H9 (cell line): ENCODE data around the gene WDR27. TPM values are rescaled to one million over a fixed set of nuclear protein-coding genes. Genes with fewer than 3 reads are reported as not detected.

Experiments used
- DNase-seq: peaks from one replicate; pipeline ENCODE4 v3.0.0-alpha.2; 2017
- H2AFZ ChIP-seq: one replicate; pipeline ENCODE4 v1.6.1; 2013; ENCODE audit warnings: mild to moderate bottlenecking, low read length, control low read depth, moderate library complexity
- H2AK5ac ChIP-seq: 2 replicates; pipeline ENCODE4 v1.6.1; 2013; ENCODE audit warnings: low read length, control low read depth, mixed read lengths; ENCODE audit not compliant: insufficient read length
- H2BK120ac ChIP-seq: one replicate; pipeline ENCODE4 v1.6.1; 2013; ENCODE audit warnings: low read depth, mild to moderate bottlenecking, low read length, control low read depth, inconsistent platforms; ENCODE audit not compliant: poor library complexity, severe bottlenecking
- H2BK12ac ChIP-seq: 2 replicates; pipeline ENCODE4 v1.6.1; 2013; ENCODE audit warnings: low read length, control low read depth, mixed read lengths, low read depth; ENCODE audit not compliant: insufficient read length
- H2BK15ac ChIP-seq: 2 replicates; pipeline ENCODE4 v1.6.1; 2013; ENCODE audit warnings: low read depth, low read length, control low read depth
- H2BK20ac ChIP-seq: one replicate; pipeline ENCODE4 v1.6.1; 2013; ENCODE audit warnings: low read depth, mild to moderate bottlenecking, low read length, control low read depth, inconsistent platforms; ENCODE audit not compliant: poor library complexity, severe bottlenecking
- H2BK5ac ChIP-seq: 2 replicates; pipeline ENCODE4 v1.6.1; 2013; ENCODE audit warnings: low read length, control low read depth, mixed read lengths; ENCODE audit not compliant: insufficient read length
- H3K14ac ChIP-seq: 2 replicates; pipeline ENCODE4 v1.6.1; 2013; ENCODE audit warnings: low read length, control low read depth; ENCODE audit not compliant: insufficient read depth
- H3K18ac ChIP-seq: 2 replicates; pipeline ENCODE4 v1.6.1; 2013; ENCODE audit warnings: low read depth, mild to moderate bottlenecking, mixed read lengths, low read length, control low read depth; ENCODE audit not compliant: insufficient read length
- H3K23ac ChIP-seq: 2 replicates; pipeline ENCODE4 v1.6.1; 2013; ENCODE audit warnings: low read length, control low read depth, mixed read lengths, low read depth; ENCODE audit not compliant: insufficient read length
- H3K23me2 ChIP-seq: 2 replicates; pipeline ENCODE4 v1.6.1; 2013; ENCODE audit warnings: low read depth, mild to moderate bottlenecking, mixed read lengths, low read length, control low read depth; ENCODE audit not compliant: insufficient read length, poor library complexity, severe bottlenecking
- H3K27ac ChIP-seq: 2 replicates; pipeline ENCODE4 v1.5.1; 2013; ENCODE audit warnings: low read length, control low read depth, mixed read lengths, low read depth; ENCODE audit not compliant: insufficient read length
- H3K27me3 ChIP-seq: 2 replicates; pipeline ENCODE4 v1.6.1; 2013; ENCODE audit warnings: low read length, control low read depth, inconsistent platforms; ENCODE audit not compliant: insufficient read depth
- H3K4ac ChIP-seq: 2 replicates; pipeline ENCODE4 v1.6.1; 2013; ENCODE audit warnings: low read depth, mild to moderate bottlenecking, control low read depth, inconsistent platforms, low read length, moderate library complexity
- H3K4me1 ChIP-seq: 2 replicates; pipeline ENCODE4 v1.6.1; 2013; ENCODE audit warnings: low read length, control low read depth, inconsistent platforms; ENCODE audit not compliant: insufficient read depth
- H3K4me2 ChIP-seq: 2 replicates; pipeline ENCODE4 v1.6.1; 2013; ENCODE audit warnings: low read length, control low read depth, mixed read lengths; ENCODE audit not compliant: insufficient read length, insufficient read depth
- H3K56ac ChIP-seq: 2 replicates; pipeline ENCODE4 v1.6.1; 2013; ENCODE audit warnings: low read depth, mild to moderate bottlenecking, mixed read lengths, low read length, control low read depth; ENCODE audit not compliant: insufficient read length
- H3K79me1 ChIP-seq: 2 replicates; pipeline ENCODE4 v1.6.1; 2013; ENCODE audit warnings: low read depth, mild to moderate bottlenecking, moderate library complexity, low read length, control low read depth, inconsistent platforms; ENCODE audit not compliant: insufficient read depth, poor library complexity, severe bottlenecking
- H3K79me2 ChIP-seq: 2 replicates; pipeline ENCODE4 v1.6.1; 2013; ENCODE audit warnings: low read length, control low read depth, inconsistent platforms; ENCODE audit not compliant: insufficient read depth
- H3K9ac ChIP-seq: 2 replicates; pipeline ENCODE4 v1.6.1; 2013; ENCODE audit warnings: low read length, control low read depth, mixed read lengths; ENCODE audit not compliant: insufficient read length; ENCODE audit errors: extremely low read depth
- H3K9me3 ChIP-seq: one replicate; pipeline ENCODE4 v1.6.1; 2013; ENCODE audit warnings: low read depth, low read length, inconsistent platforms; ENCODE audit not compliant: control insufficient read depth
- H3T11ph ChIP-seq: one replicate; pipeline ENCODE4 v1.6.1; 2013; ENCODE audit warnings: mild to moderate bottlenecking, low read length, control low read depth, inconsistent platforms
- H4K20me1 ChIP-seq: one replicate; pipeline ENCODE4 v1.6.1; 2013; ENCODE audit not compliant: control insufficient read depth, insufficient read length, insufficient read depth
- H4K5ac ChIP-seq: 2 replicates; pipeline ENCODE4 v1.6.1; 2013; ENCODE audit warnings: low read depth, mild to moderate bottlenecking, mixed read lengths, low read length, control low read depth; ENCODE audit not compliant: insufficient read length
- H4K8ac ChIP-seq: replicated peaks from 2 replicates; pipeline ENCODE4 v1.6.1; 2013; ENCODE audit warnings: low read length, control low read depth, mixed read lengths, low read depth; ENCODE audit not compliant: insufficient read length
- H4K91ac ChIP-seq: 2 replicates; pipeline ENCODE4 v1.6.1; 2013; ENCODE audit warnings: low read depth, mild to moderate bottlenecking, moderate library complexity, mixed read lengths, low read length, control low read depth; ENCODE audit not compliant: insufficient read length
- H3K27ac Mint-ChIP-seq, 3 experiments: 2 replicates in 2 of 3; 3 replicates in 1 of 3; pipeline ENCODE4 v1.8.0; 2020 to 2021; ENCODE audit warnings: mixed read lengths in 3 of 3, mild to moderate bottlenecking in 1 of 3, moderate library complexity in 1 of 3
- H3K27me3 Mint-ChIP-seq: 2 replicates; pipeline ENCODE4 v1.8.0; 2021; ENCODE audit warnings: low read depth, mild to moderate bottlenecking, moderate library complexity, mixed read lengths
- H3K36me3 Mint-ChIP-seq, 3 experiments: 2 replicates in 2 of 3; 3 replicates in 1 of 3; pipeline ENCODE4 v1.8.0; 2020 to 2021; ENCODE audit warnings: low read depth in 3 of 3, mixed read lengths in 3 of 3; ENCODE audit not compliant: insufficient read depth in 1 of 3
- H3K4me1 Mint-ChIP-seq, 2 experiments: 2 replicates each; pipeline ENCODE4 v1.8.0; 2020; ENCODE audit warnings: mixed read lengths in 2 of 2
- H3K4me3 Mint-ChIP-seq, 2 experiments: 2 replicates in 1 of 2; 3 replicates in 1 of 2; pipeline ENCODE4 v1.8.0; 2020 to 2021; ENCODE audit warnings: mild to moderate bottlenecking in 2 of 2, mixed read lengths in 2 of 2, moderate library complexity in 1 of 2
- H3K9me3 Mint-ChIP-seq, 2 experiments: 2 replicates in 1 of 2; 3 replicates in 1 of 2; pipeline ENCODE4 v1.8.0; 2020; ENCODE audit warnings: mild to moderate bottlenecking in 2 of 2, mixed read lengths in 2 of 2, moderate library complexity in 1 of 2
- WGBS: extraction: QIAGEN DNeasy Blood & Tissue Kit; methylation state at CpG from one replicate; pipeline ENCODE4 v1.1.7; 2013; ENCODE audit warnings: missing lambda C conversion rate, low lambda C conversion rate, mixed read lengths; ENCODE audit not compliant: insufficient read length; ENCODE audit errors: extremely low coverage; 5-methylcytosine and 5-hydroxymethylcytosine counted together
- total RNA-seq: library from RNA; stranded (reverse); gene quantifications from 2 replicates; pipeline ENCODE4 v1.2.1, GENCODE V29; 2021
- TF ChIP-seq, protein P1 (sequence below): fragments of 200-600 bp; sonication (generic); conservative IDR thresholded peaks from 3 replicates; pipeline ENCODE4 v1.8.0; 2021; ENCODE audit warnings: antibody characterized with exemption, mild to moderate bottlenecking

Gene WDR27
- total RNA-seq, 1 experiment from 2014 or later: 48.7 TPM

DNA sequence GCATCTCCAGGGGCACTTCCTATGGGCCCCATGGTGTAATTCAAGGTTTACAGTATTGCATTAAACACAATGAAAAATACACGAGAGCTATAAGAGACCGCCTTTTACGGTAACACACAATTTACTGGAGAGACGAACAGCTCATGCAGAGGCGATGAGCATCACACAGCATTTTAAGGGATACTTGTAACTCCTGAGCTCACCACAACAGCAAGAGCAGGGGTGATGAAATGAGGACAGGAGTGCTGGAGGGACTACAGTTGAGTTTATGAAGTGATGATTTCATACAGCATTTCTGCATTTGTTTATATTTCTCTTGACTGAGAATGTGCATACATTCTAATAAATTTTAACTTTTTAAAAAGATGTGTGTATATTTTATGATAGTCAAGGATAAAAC is 113.9 kb downstream of the WDR27 start:
- no peak overlapping the region for H2BK120ac ChIP-seq
- H3K14ac ChIP-seq: no peak overlapping the region
- H3K79me2 ChIP-seq: no peaks in the 10 kb centered on the region
- no peak overlapping the region for H3K18ac ChIP-seq
- H2BK15ac ChIP-seq: no peak overlapping the region
- no peak overlapping the region for H2AK5ac ChIP-seq
- no peak overlapping the region for H3K9ac ChIP-seq
- no peaks in the 10 kb centered on the region for H4K20me1 ChIP-seq
- Mint-ChIP-seq H3K36me3 (peaks cover 9 to 20% (median 18%) of the 10 kb centered on the region in 3 experiments; a peak in 6 of 7 replicates), H3K9me3 (no peaks in the 10 kb centered on the region; a peak in 2 of 5 replicates), H3K27ac (no peak overlapping the region), H3K4me1 (peaks cover 0 to 4% of the 10 kb centered on the region in 2 experiments; a peak in 2 of 4 replicates), H3K27me3 (no peaks in the 10 kb centered on the region), H3K4me3 (no peak overlapping the region)
- H2BK12ac ChIP-seq: no peak overlapping the region
- TF ChIP-seq, protein P1, sequence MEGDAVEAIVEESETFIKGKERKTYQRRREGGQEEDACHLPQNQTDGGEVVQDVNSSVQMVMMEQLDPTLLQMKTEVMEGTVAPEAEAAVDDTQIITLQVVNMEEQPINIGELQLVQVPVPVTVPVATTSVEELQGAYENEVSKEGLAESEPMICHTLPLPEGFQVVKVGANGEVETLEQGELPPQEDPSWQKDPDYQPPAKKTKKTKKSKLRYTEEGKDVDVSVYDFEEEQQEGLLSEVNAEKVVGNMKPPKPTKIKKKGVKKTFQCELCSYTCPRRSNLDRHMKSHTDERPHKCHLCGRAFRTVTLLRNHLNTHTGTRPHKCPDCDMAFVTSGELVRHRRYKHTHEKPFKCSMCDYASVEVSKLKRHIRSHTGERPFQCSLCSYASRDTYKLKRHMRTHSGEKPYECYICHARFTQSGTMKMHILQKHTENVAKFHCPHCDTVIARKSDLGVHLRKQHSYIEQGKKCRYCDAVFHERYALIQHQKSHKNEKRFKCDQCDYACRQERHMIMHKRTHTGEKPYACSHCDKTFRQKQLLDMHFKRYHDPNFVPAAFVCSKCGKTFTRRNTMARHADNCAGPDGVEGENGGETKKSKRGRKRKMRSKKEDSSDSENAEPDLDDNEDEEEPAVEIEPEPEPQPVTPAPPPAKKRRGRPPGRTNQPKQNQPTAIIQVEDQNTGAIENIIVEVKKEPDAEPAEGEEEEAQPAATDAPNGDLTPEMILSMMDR: no peak
- no peaks in the 10 kb centered on the region for H3K27me3 ChIP-seq
- H2BK20ac ChIP-seq: no peak overlapping the region
- no peak overlapping the region for H3K56ac ChIP-seq
- H3K23ac ChIP-seq: no peak overlapping the region
- H3K23me2 ChIP-seq: no peaks in the 10 kb centered on the region
- no peak overlapping the region for H4K5ac ChIP-seq
- no peak overlapping the region for H3K4ac ChIP-seq
- H3K4me2 ChIP-seq: no peak overlapping the region
- no peak overlapping the region for H2BK5ac ChIP-seq
- H3T11ph ChIP-seq: no peak overlapping the region
- H3K4me1 ChIP-seq: no peaks in the 10 kb centered on the region
- no peak overlapping the region for H3K27ac ChIP-seq
- no peaks in the 10 kb centered on the region for H3K79me1 ChIP-seq
- no peak overlapping the region for H4K8ac ChIP-seq
- WGBS: no CpG with 5 or more reads among the region's 5 CpGs
- no peak overlapping the region for H2AFZ ChIP-seq
- no peak for DNase-seq
- no peaks in the 10 kb centered on the region for H3K9me3 ChIP-seq
- no peak overlapping the region for H4K91ac ChIP-seq
